BLaER1 (cell line): Measurements from ENCODE around the gene FBXL5.

Experiments
- H3K27ac ChIP-seq: shearing (Covaris generic); formaldehyde crosslinking; 2 replicates; pipeline ENCODE4 v1.8.1; 2022
- H3K27me3 ChIP-seq: shearing (Covaris generic); formaldehyde crosslinking; 2 replicates; pipeline ENCODE4 v1.8.1; 2022
- H3K36me3 ChIP-seq: shearing (Covaris generic); formaldehyde crosslinking; 2 replicates; pipeline ENCODE4 v1.8.1; 2022
- H3K4me1 ChIP-seq: shearing (Covaris generic); formaldehyde crosslinking; 2 replicates; pipeline ENCODE4 v1.8.1; 2022
- H3K4me2 ChIP-seq: shearing (Covaris generic); formaldehyde crosslinking; 2 replicates; pipeline ENCODE4 v1.8.1; 2022
- H3K4me3 ChIP-seq: shearing (Covaris generic); formaldehyde crosslinking; 2 replicates; pipeline ENCODE4 v1.8.1; 2022
- H3K9ac ChIP-seq: shearing (Covaris generic); formaldehyde crosslinking; 2 replicates; pipeline ENCODE4 v1.8.1; 2022
- H3K9me3 ChIP-seq: shearing (Covaris generic); formaldehyde crosslinking; 2 replicates; pipeline ENCODE4 v1.8.1; 2022
- H4K20me1 ChIP-seq: shearing (Covaris generic); formaldehyde crosslinking; 2 replicates; pipeline ENCODE4 v1.8.1; 2022
- Cebpa-rat ChIP-seq: shearing (Covaris generic); IDR thresholded peaks from 2 replicates; pipeline ENCODE4 v1.8.1; 2022

Gene FBXL5

GRCh38 chr4:15577508-15577907 lies 77.6 kb downstream of the FBXL5 start:
- no peaks in the 10 kb centered on the region for H3K27me3 ChIP-seq
- H3K4me1 ChIP-seq: no peaks in the 10 kb centered on the region
- H3K36me3 ChIP-seq: no peaks in the 10 kb centered on the region
- no peak overlapping the region for H3K27ac ChIP-seq
- TF ChIP-seq Cebpa-rat: no peak
- H3K9me3 ChIP-seq: no peaks in the 10 kb centered on the region
- H3K4me2 ChIP-seq: no peak overlapping the region
- H3K9ac ChIP-seq: no peak overlapping the region
- H3K4me3 ChIP-seq: no peak overlapping the region
- H4K20me1 ChIP-seq: no peaks in the 10 kb centered on the region

- no peak for TF ChIP-seq Cebpa-rat
- no peaks in the 10 kb centered on the region for H4K20me1 ChIP-seq
Measured at GRCh38 chr4:15575966-15576365, 79.2 kb downstream of the FBXL5 start.

GRCh38 chr4:15569746-15570145 lies 85.4 kb downstream of the FBXL5 start:
- Histone ChIP-seq H4K20me1 (no peaks in the 10 kb centered on the region), H3K4me3 (no peak overlapping the region), H3K9ac (no peak overlapping the region), H3K4me1 (no peaks in the 10 kb centered on the region), H3K27ac (no peak overlapping the region), H3K9me3 (no peaks in the 10 kb centered on the region), H3K4me2 (no peak overlapping the region), H3K27me3 (no peaks in the 10 kb centered on the region), H3K36me3 (peaks cover 32% of the 10 kb centered on the region; the same call in 1 of the 2 replicates)
- TF ChIP-seq Cebpa-rat: no peak

More at GRCh38 chr4:15575966-15576365, 79.2 kb downstream of the FBXL5 start:
- Histone ChIP-seq H3K9ac (no peak overlapping the region), H3K36me3 (no peaks in the 10 kb centered on the region), H3K9me3 (no peaks in the 10 kb centered on the region), H3K4me2 (no peak overlapping the region), H3K27ac (no peak overlapping the region), H3K4me1 (no peaks in the 10 kb centered on the region), H3K27me3 (no peaks in the 10 kb centered on the region), H3K4me3 (no peak overlapping the region)

- H3K4me2 ChIP-seq: no peak overlapping the region
- H3K27me3 ChIP-seq: no peaks in the 10 kb centered on the region
- H3K36me3 ChIP-seq: peaks cover 39% of the 10 kb centered on the region; the same call in 1 of the 2 replicates
- no peak for TF ChIP-seq Cebpa-rat
- no peak overlapping the region for H3K4me3 ChIP-seq
- H4K20me1 ChIP-seq: no peaks in the 10 kb centered on the region
- no peaks in the 10 kb centered on the region for H3K9me3 ChIP-seq
- H3K9ac ChIP-seq: no peak overlapping the region
- H3K4me1 ChIP-seq: no peaks in the 10 kb centered on the region
- H3K27ac ChIP-seq: no peak overlapping the region
Measured at GRCh38 chr4:15568821-15569220, 86.3 kb downstream of the FBXL5 start.

- Histone ChIP-seq H3K9me3 (no peaks in the 10 kb centered on the region), H4K20me1 (no peaks in the 10 kb centered on the region), H3K36me3 (peaks cover 39% of the 10 kb centered on the region; the same call in 1 of the 2 replicates), H3K9ac (no peak overlapping the region), H3K4me2 (no peak overlapping the region), H3K27ac (no peak overlapping the region), H3K27me3 (no peaks in the 10 kb centered on the region), H3K4me3 (no peak overlapping the region), H3K4me1 (no peaks in the 10 kb centered on the region)
- TF ChIP-seq Cebpa-rat: no peak
Measured at GRCh38 chr4:15563871-15564270, 91.3 kb downstream of the FBXL5 start.

GRCh38 chr4:15562623-15563022 lies 92.5 kb downstream of the FBXL5 start:
- no peak for TF ChIP-seq Cebpa-rat
- Histone ChIP-seq H3K4me1 (no peaks in the 10 kb centered on the region), H3K27me3 (no peaks in the 10 kb centered on the region), H3K4me2 (no peak overlapping the region), H3K4me3 (no peak overlapping the region), H3K9me3 (no peaks in the 10 kb centered on the region), H3K27ac (no peak overlapping the region), H4K20me1 (no peaks in the 10 kb centered on the region), H3K9ac (no peak overlapping the region), H3K36me3 (peaks cover 27% of the 10 kb centered on the region; the same call in 1 of the 2 replicates)

GRCh38 chr4:15562114-15562513 lies 93.0 kb downstream of the FBXL5 start:
- H3K27me3 ChIP-seq: no peaks in the 10 kb centered on the region
- H3K9me3 ChIP-seq: no peaks in the 10 kb centered on the region
- H3K4me3 ChIP-seq: no peak overlapping the region
- no peak overlapping the region for H3K27ac ChIP-seq
- no peak overlapping the region for H3K9ac ChIP-seq
- peaks cover 27% of the 10 kb centered on the region; the same call in 1 of the 2 replicates for H3K36me3 ChIP-seq
- no peak for TF ChIP-seq Cebpa-rat
- H3K4me2 ChIP-seq: no peak overlapping the region
- H3K4me1 ChIP-seq: no peaks in the 10 kb centered on the region
- no peaks in the 10 kb centered on the region for H4K20me1 ChIP-seq

GRCh38 chr4:15558561-15558960 lies 96.6 kb downstream of the FBXL5 start:
- Histone ChIP-seq H3K9ac (no peak overlapping the region), H3K36me3 (peaks cover 10% of the 10 kb centered on the region; the same call in 1 of the 2 replicates), H3K27me3 (no peaks in the 10 kb centered on the region), H4K20me1 (no peaks in the 10 kb centered on the region), H3K27ac (no peak overlapping the region), H3K4me2 (no peak overlapping the region), H3K4me1 (peaks cover 9% of the 10 kb centered on the region; the same call in 1 of the 2 replicates), H3K9me3 (no peaks in the 10 kb centered on the region), H3K4me3 (no peak overlapping the region)
- TF ChIP-seq Cebpa-rat: no peak

GRCh38 chr4:15557786-15558550 lies 97.2 kb downstream of the FBXL5 start:
- no peaks in the 10 kb centered on the region for H3K27me3 ChIP-seq
- TF ChIP-seq Cebpa-rat: no peak
- no peak overlapping the region for H3K4me2 ChIP-seq
- H3K9me3 ChIP-seq: no peaks in the 10 kb centered on the region
- H3K27ac ChIP-seq: no peak overlapping the region
- H4K20me1 ChIP-seq: no peaks in the 10 kb centered on the region
- peaks cover 9% of the 10 kb centered on the region; the same call in 1 of the 2 replicates for H3K4me1 ChIP-seq
- H3K36me3 ChIP-seq: peaks cover 4% of the 10 kb centered on the region; the same call in 1 of the 2 replicates
- H3K9ac ChIP-seq: no peak overlapping the region
- no peak overlapping the region for H3K4me3 ChIP-seq

GRCh38 chr4:15556511-15557092 lies 98.6 kb downstream of the FBXL5 start:
- H3K9me3 ChIP-seq: no peaks in the 10 kb centered on the region
- H3K27ac ChIP-seq: no peak overlapping the region
- no peaks in the 10 kb centered on the region for H4K20me1 ChIP-seq
- no peaks in the 10 kb centered on the region for H3K36me3 ChIP-seq
- H3K4me2 ChIP-seq: no peak overlapping the region
- no peak for TF ChIP-seq Cebpa-rat
- peaks cover 9% of the 10 kb centered on the region; the same call in 1 of the 2 replicates for H3K4me1 ChIP-seq
- no peak overlapping the region for H3K4me3 ChIP-seq
- H3K27me3 ChIP-seq: no peaks in the 10 kb centered on the region
- H3K9ac ChIP-seq: no peak overlapping the region
